Small intestine (tissue), 7 donors: ENCODE data around the gene CACNB2. TPM values are rescaled to one million over a fixed set of nuclear protein-coding genes. Genes with fewer than 3 reads are reported as not detected.
"Not testable (repeated sequence)": the region's sequence is repeated elsewhere in the genome, so short reads cannot be mapped to it uniquely, and the experiment has no call there.

Experiments
- DNase-seq, 2 donors: peaks; one replicate each; pipeline versions ENCODE4 v3.0.0 to v3.0.0-alpha.2; 2013
- FAIRE-seq: peaks from 2 replicates; lab custom pipeline; 2012; peaks lifted over from hg19 to GRCh38; lab: Jason Lieb, UNC
- H3K27ac ChIP-seq, 3 donors: one replicate each; pipeline ENCODE4 v1.5.1; 2013; ENCODE audit warnings: low read length in 2 of 3, mild to moderate bottlenecking in 2 of 3, control low read depth in 1 of 3, inconsistent platforms in 1 of 3, low read depth in 1 of 3, moderate library complexity in 1 of 3
- H3K27me3 ChIP-seq, 3 donors: one replicate each; pipeline ENCODE4 v1.6.1; 2013; ENCODE audit warnings: low read length in 3 of 3, inconsistent platforms in 1 of 3; ENCODE audit not compliant: control insufficient read depth in 3 of 3, insufficient read depth in 3 of 3
- H3K36me3 ChIP-seq, 3 donors: one replicate each; pipeline ENCODE4 v1.6.1; 2013; ENCODE audit warnings: low read length in 3 of 3, inconsistent platforms in 1 of 3, low read depth in 1 of 3, mild to moderate bottlenecking in 1 of 3, moderate library complexity in 1 of 3; ENCODE audit not compliant: control insufficient read depth in 3 of 3, insufficient read depth in 2 of 3
- H3K4me1 ChIP-seq, 3 donors: one replicate each; pipeline ENCODE4 v1.6.1; 2013; ENCODE audit warnings: low read length in 2 of 3, inconsistent platforms in 1 of 3, low read depth in 1 of 3, mild to moderate bottlenecking in 1 of 3, moderate library complexity in 1 of 3; ENCODE audit not compliant: control insufficient read depth in 3 of 3, insufficient read depth in 2 of 3
- H3K4me3 ChIP-seq, 3 donors: one replicate each; pipeline ENCODE4 v1.5.1; 2013; ENCODE audit warnings: low read length in 3 of 3, control low read depth in 1 of 3, inconsistent platforms in 1 of 3, low read depth in 1 of 3, mild to moderate bottlenecking in 1 of 3, moderate library complexity in 1 of 3
- H3K9me3 ChIP-seq, 2 donors: one replicate each; pipeline ENCODE4 v1.6.1; 2013; ENCODE audit warnings: low read depth in 1 of 2, low read length in 1 of 2; ENCODE audit not compliant: control insufficient read depth in 2 of 2, insufficient read depth in 1 of 2
- whole genome bisulfite sequencing, 3 donors: extraction: QIAGEN DNeasy Blood & Tissue Kit; methylation state at CpG; one replicate each; pipeline ENCODE4 v1.1.7; 2013; 5-methylcytosine and 5-hydroxymethylcytosine counted together
- polyA plus RNA-seq, 4 donors: library from polyadenylated mRNA; stranded (reverse) in 3 of 4; unstranded in 1 of 4; fragments of 200-250 nt in 3 of 4; fragments of 120-200 nt in 1 of 4; gene quantifications; one replicate each; pipeline versions ENCODE4 v1.2.1 to v1.2.3, GENCODE V29; 2013
- donor health status: healthy with polysubstance abuse.
- donor health status: control.
- donor health status: control.
- donor health status: Bipolar disorder and iron deficiency.
- donor health status: healthy.

Gene CACNB2
- polyA plus RNA-seq, 4 donors: 0.27 to 18.4 (median 2.3) TPM

DNA sequence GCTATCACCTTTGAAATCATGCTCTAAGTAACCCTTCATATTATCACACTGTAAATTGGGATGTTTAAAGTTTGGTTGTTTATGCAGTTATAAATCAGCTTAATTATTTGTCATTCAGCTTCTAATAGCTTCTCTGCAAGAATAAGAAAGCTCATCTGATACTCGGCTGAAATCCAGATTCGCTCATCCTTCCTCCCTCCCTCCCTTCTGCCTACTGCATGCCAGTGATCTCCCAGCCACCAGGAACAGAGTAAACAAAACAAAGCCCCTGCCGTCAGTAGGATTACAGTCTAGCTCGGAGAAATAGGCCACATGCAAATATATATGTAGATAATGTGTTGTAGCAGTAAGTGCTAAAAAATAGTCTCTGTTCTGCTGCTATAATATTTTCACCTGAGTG, 299.4 kb downstream of the CACNB2 start:
- WGBS, 3 donors: 84 to 88% (median 85%) methylated on average over 4 of the region's 4 CpGs
- H3K27me3 ChIP-seq: no peaks in the 10 kb centered on the region
- no peaks in the 10 kb centered on the region for H3K4me1 ChIP-seq
- FAIRE-seq: no peak
- H3K9me3 ChIP-seq: no peaks in the 10 kb centered on the region
- H3K36me3 ChIP-seq: no peaks in the 10 kb centered on the region
- DNase-seq: no peak
- H3K4me3 ChIP-seq: no peak overlapping the region
- no peak overlapping the region for H3K27ac ChIP-seq

DNA sequence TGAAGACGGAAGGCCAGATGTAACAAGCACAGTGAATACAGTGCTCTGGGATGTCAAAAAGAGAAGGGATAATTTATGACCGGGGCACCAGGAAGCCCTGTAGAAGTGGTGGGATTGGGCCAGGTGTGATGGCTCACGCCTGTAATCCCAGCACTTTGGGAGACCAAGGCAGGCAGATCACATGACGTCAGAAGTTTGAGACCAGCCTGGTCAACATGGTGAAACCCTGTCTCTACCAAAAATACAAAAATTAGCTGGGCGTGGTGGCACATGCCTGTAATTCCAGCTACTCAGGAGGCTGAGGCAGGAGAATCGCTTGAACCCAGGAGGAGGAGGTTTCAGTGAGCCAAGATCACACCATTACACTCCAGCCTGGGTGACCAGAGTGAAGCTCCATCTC, 305.4 kb downstream of the CACNB2 start:
- 80 to 89% (median 86%) methylated on average over 6 of the region's 6 CpGs for WGBS, 3 donors
- H3K4me3 ChIP-seq, H3K27ac ChIP-seq, FAIRE-seq, H3K27me3 ChIP-seq, DNase-seq, H3K9me3 ChIP-seq, H3K4me1 ChIP-seq, H3K36me3 ChIP-seq: not testable (repeated sequence)

DNA sequence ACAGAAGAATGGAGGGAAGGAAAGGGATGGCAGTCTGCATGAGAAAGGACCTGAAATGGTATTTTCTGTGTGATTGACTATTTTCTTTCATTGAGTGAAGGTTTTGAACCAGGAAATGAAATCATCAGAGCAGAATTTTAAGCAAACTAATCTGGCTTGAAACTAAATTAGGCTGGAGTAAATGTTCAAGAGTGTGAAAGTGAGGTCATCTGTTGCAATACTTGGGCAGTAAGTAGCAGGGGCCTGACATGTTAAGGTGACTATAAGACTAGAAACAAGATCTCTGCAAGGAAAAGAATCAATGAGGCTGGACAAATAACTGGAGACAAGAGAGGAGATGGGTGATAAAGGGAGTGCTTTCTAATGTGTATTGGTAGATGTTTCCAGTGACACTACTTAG, 306.0 kb downstream of the CACNB2 start:
- Histone ChIP-seq H3K4me3 (no peak overlapping the region), H3K9me3 (no peaks in the 10 kb centered on the region), H3K27ac (no peak overlapping the region), H3K4me1 (no peaks in the 10 kb centered on the region), H3K36me3 (no peaks in the 10 kb centered on the region), H3K27me3 (no peaks in the 10 kb centered on the region)
- FAIRE-seq (no peak), DNase-seq (no peak)

DNA sequence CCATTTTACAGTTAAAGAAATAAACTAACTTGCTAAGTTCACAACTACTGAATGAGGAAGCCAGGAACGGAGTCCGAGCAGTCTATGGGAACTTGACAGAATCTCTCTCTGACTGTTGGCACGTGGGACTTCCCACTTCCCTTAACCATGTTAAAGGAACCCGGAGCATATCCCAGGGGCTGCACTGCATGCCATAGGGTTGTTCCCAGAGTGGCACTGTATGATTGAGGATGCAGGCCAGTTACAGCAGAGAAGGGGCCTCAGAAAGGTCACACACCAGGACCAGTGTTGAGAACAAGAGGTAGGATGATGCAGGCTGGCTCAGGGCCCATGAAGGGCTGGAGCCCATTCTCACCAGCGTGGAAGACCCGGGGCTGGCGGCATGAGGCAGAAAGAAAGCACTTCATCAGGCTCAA, 309.4 kb downstream of the CACNB2 start:
- Histone ChIP-seq H3K4me3 (no peak overlapping the region), H3K9me3 (no peaks in the 10 kb centered on the region), H3K27ac (no peak overlapping the region), H3K36me3 (no peaks in the 10 kb centered on the region), H3K4me1 (no peaks in the 10 kb centered on the region), H3K27me3 (no peaks in the 10 kb centered on the region)
- DNase-seq: no peak
- FAIRE-seq: no peak
- WGBS, 3 donors: 65 to 86% (median 78%) methylated on average over 7 of the region's 7 CpGs

DNA sequence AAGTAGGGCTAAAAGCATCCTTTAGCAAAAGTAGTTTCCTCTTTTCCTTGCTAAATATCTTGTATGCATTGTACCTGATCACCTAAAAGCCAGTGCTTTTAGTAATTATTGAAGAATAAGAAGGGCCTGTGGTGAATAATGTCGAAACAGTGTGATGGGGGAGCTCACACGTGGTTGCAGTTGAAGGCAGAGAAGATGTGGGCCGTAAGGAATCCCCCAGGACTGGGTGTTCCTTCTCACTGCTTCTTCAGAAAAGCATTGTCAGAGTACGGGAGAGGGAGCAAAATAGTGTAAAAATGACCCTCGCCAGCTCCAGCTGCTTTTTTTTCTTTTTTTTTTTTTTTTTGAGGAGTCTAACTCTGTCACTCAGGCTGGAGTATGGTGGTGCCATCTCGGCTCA, 310.1 kb downstream of the CACNB2 start:
- Histone ChIP-seq H3K9me3 (no peaks in the 10 kb centered on the region), H3K4me1 (no peaks in the 10 kb centered on the region), H3K27ac (no peak overlapping the region), H3K4me3 (no peak overlapping the region), H3K36me3 (no peaks in the 10 kb centered on the region), H3K27me3 (no peaks in the 10 kb centered on the region)
- DNase-seq (no peak), FAIRE-seq (no peak)
- WGBS, 3 donors: 78 to 93% (median 90%) methylated on average over 6 of the region's 6 CpGs

DNA sequence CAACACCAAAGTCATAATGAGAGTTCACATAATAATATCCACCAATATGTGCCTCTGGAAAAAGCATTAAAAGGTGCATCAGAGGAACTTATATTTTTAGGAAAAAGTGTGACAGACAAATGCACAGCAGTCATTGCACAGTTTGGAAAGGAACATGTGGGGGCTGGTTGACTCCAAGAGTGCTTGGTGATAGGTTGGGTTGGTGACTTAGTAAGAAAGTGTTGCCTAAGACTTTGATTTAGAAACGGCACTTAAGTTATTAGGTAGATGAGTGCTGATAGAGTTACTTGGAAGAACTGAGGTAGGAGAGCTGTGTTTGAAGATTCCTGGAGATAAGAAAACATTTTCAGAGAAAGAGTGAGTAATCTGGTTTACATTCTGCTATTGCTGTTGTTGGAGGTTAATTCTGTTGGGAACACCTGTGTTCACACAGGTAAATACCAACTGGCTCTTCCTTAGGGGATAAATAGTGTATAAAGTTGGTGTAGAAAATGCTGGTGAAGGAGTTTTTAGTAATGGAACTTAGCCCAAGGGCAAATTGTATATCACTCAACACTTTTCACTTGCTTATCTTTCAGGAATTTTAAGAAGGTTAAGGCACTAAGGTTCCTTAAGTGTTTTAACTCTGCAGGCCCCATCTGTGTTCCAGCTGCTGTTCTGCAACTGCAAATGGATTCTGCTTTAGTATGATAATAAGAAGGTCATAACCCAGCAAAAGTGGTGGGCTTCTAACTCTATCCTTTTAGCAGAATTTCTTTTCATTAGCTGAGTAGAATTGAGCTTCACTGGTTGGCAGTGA, 315.1 kb downstream of the CACNB2 start:
- Histone ChIP-seq H3K36me3 (no peaks in the 10 kb centered on the region), H3K4me3 (no peak overlapping the region), H3K9me3 (no peaks in the 10 kb centered on the region), H3K27me3 (no peaks in the 10 kb centered on the region), H3K27ac (no peak overlapping the region), H3K4me1 (no peaks in the 10 kb centered on the region)
- DNase-seq (no peak), FAIRE-seq (no peak)
- 59 to 84% (median 69%) methylated on average over 1 of the region's 1 CpG for WGBS, 3 donors

DNA sequence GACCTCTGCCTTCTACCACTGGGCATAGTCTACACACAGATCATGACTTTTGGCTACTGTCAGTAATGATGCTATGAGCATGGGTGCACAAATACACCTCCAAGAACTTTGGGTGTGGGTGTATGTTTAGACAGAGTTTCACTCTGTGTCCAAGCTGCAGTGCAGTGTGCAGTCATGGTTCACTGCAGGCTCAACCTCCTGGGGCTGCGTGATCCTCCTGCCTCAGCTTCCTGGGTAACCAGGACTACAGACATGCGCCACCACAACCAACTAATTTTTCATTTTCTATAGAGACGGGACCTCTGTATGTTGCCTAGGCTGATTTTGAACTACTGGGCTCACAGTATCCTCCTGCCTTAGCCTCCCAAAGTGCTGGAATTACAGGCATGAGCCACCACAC, 316.8 kb downstream of the CACNB2 start:
- WGBS, 3 donors: 88 to 95% (median 94%) methylated on average over 3 of the region's 3 CpGs
- DNase-seq (no peak), FAIRE-seq (no peak)
- Histone ChIP-seq H3K4me3 (no peak overlapping the region), H3K9me3 (no peaks in the 10 kb centered on the region), H3K27ac (no peak overlapping the region), H3K4me1 (no peaks in the 10 kb centered on the region), H3K36me3 (no peaks in the 10 kb centered on the region), H3K27me3 (no peaks in the 10 kb centered on the region)

DNA sequence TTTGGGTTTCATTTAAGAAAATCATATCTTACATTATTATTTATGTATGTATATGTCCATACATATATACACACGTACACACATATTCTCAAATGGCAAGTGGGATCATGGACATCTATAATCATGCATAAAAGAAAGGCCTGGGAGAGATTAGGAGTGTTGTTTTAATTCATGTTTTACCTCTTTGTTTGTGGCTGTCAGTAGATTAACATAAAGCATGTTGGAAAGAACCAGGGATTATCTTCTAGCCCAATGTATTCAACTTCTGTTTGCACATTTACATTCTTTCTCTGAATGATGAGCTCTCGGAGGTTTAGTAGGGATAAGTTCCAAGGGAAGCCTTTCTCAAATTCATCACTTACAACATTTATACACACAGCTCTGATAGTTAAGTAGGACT, 319.8 kb downstream of the CACNB2 start:
- DNase-seq (no peak), FAIRE-seq (no peak)
- Histone ChIP-seq H3K4me3 (no peak overlapping the region), H3K4me1 (no peaks in the 10 kb centered on the region), H3K36me3 (no peaks in the 10 kb centered on the region), H3K27ac (no peak overlapping the region), H3K9me3 (no peaks in the 10 kb centered on the region), H3K27me3 (no peaks in the 10 kb centered on the region)
- 88 to 90% (median 90%) methylated on average over 2 of the region's 2 CpGs for WGBS, 3 donors
